Keratinocyte (primary cell): ENCODE data around the gene HMGXB3. TPM values are rescaled to one million over a fixed set of nuclear protein-coding genes. Genes with fewer than 3 reads are reported as not detected.

Source experiments
- DNase-seq: peaks from one replicate; pipeline ENCODE4 v3.0.0-alpha.2; 2011; ENCODE audit warnings: low read depth, missing footprints, low spot score
- FAIRE-seq: peaks from 2 replicates; lab custom pipeline; 2011; peaks lifted over from hg19 to GRCh38; lab: Jason Lieb, UNC
- H2AFZ ChIP-seq: 2 replicates; pipeline ENCODE4 v1.6.0; 2012; ENCODE audit warnings: low read length, control low read depth, inconsistent platforms; ENCODE audit not compliant: control insufficient read depth
- H3K27ac ChIP-seq: 2 replicates; pipeline ENCODE4 v1.5.1; 2011; ENCODE audit warnings: low read length; ENCODE audit not compliant: control insufficient read depth, insufficient read depth
- H3K27me3 ChIP-seq: 3 replicates; pipeline ENCODE4 v1.6.0; 2011; ENCODE audit warnings: low read length; ENCODE audit not compliant: control insufficient read depth, insufficient read depth; ENCODE audit errors: extremely low read depth
- H3K36me3 ChIP-seq, 2 experiments: 2 replicates in 1 of 2; 3 replicates in 1 of 2; pipeline ENCODE4 v1.5.1; 2011; ENCODE audit warnings: low read length in 2 of 2, mild to moderate bottlenecking in 1 of 2; ENCODE audit not compliant: control insufficient read depth in 2 of 2, insufficient read depth in 2 of 2; ENCODE audit errors: extremely low read depth in 1 of 2
- H3K4me1 ChIP-seq: 3 replicates; pipeline ENCODE4 v1.5.1; 2011; ENCODE audit warnings: low read length; ENCODE audit not compliant: control insufficient read depth, insufficient read depth; ENCODE audit errors: extremely low read depth
- H3K4me2 ChIP-seq: 3 replicates; pipeline ENCODE4 v1.6.0; 2011; ENCODE audit warnings: low read depth, low read length; ENCODE audit not compliant: control insufficient read depth, insufficient read depth; ENCODE audit errors: extremely low read depth
- H3K4me3 ChIP-seq, 3 experiments: fragments of 200-600 bp in 1 of 3; sonication (generic) in 1 of 3; 2 replicates in 2 of 3; 3 replicates in 1 of 3; pipeline ENCODE4 v1.5.1; 2011 to 2016; ENCODE audit warnings: low read length in 3 of 3, mild to moderate bottlenecking in 3 of 3, control low read depth in 2 of 3, inconsistent platforms in 1 of 3, low read depth in 1 of 3, mixed read lengths in 1 of 3, mixed run types in 1 of 3, moderate library complexity in 1 of 3; ENCODE audit not compliant: control insufficient read depth in 2 of 3, insufficient read depth in 2 of 3; ENCODE audit errors: extremely low read depth in 1 of 3
- H3K79me2 ChIP-seq: 2 replicates; pipeline ENCODE4 v1.6.0; 2012; ENCODE audit warnings: low read length; ENCODE audit not compliant: control insufficient read depth, insufficient read depth
- H3K9ac ChIP-seq: 3 replicates; pipeline ENCODE4 v1.6.0; 2011; ENCODE audit warnings: low read length; ENCODE audit not compliant: control insufficient read depth, insufficient read depth; ENCODE audit errors: extremely low read depth
- H3K9me1 ChIP-seq: 3 replicates; pipeline ENCODE4 v1.6.0; 2011; ENCODE audit warnings: low read length; ENCODE audit not compliant: control insufficient read depth, insufficient read depth; ENCODE audit errors: extremely low read depth
- H3K9me3 ChIP-seq: 2 replicates; pipeline ENCODE4 v1.5.1; 2012; ENCODE audit warnings: low read depth, low read length; ENCODE audit not compliant: control insufficient read depth
- H4K20me1 ChIP-seq: 3 replicates; pipeline ENCODE4 v1.6.0; 2011; ENCODE audit warnings: low read length; ENCODE audit not compliant: control insufficient read depth, insufficient read depth; ENCODE audit errors: extremely low read depth
- EZH2 ChIP-seq: IDR thresholded peaks from one replicate; pipeline ENCODE4 v1.6.1; 2012; ENCODE audit warnings: inconsistent platforms, mild to moderate bottlenecking, low read length, moderate library complexity
- dilution Hi-C: fragments of 300-500 bp; cut with MboI; formaldehyde crosslinking; loops from one replicate; pipeline ENCODE4 v1.7.0; 2020; ENCODE audit warnings: low sequenced_read_pairs; ENCODE audit not compliant: extremely low pct_ligation_motif_present
- polyA plus RNA-seq, 5 experiments: library from polyadenylated mRNA; depleted of rRNA in 3 of 5; stranded (reverse) in 3 of 5; stranded (forward) in 1 of 5; unstranded in 1 of 5; fragments of >200 nt; gene quantifications; 1 replicate in 1 of 5; 2 replicates in 3 of 5; 3 replicates in 1 of 5; pipeline versions ENCODE4 v1.2.1 to v1.2.3, GENCODE V29; 2011 to 2012; ENCODE audit warnings: missing spikeins in 2 of 5, low read depth in 1 of 5, low replicate concordance in 1 of 5
- TF ChIP-seq, protein P1 (sequence below), 3 experiments: IDR thresholded peaks in 1 of 3; conservative IDR thresholded peaks in 1 of 3; optimal IDR thresholded peaks in 1 of 3; 2 replicates in 2 of 3; 3 replicates in 1 of 3; pipeline versions ENCODE3 to v1.5.1; 2011; ENCODE audit warnings: low read length in 3 of 3, mild to moderate bottlenecking in 3 of 3, moderate library complexity in 2 of 3, control low read depth in 1 of 3, inconsistent platforms in 1 of 3; ENCODE audit not compliant: insufficient read depth in 2 of 3; ENCODE audit errors: extremely low read depth in 1 of 3

Gene HMGXB3
- polyA plus RNA-seq, 1 donor (not counting 4 experiments of a cell fraction or from before 2014, with no cell fraction given): 39.4 TPM

DNA sequence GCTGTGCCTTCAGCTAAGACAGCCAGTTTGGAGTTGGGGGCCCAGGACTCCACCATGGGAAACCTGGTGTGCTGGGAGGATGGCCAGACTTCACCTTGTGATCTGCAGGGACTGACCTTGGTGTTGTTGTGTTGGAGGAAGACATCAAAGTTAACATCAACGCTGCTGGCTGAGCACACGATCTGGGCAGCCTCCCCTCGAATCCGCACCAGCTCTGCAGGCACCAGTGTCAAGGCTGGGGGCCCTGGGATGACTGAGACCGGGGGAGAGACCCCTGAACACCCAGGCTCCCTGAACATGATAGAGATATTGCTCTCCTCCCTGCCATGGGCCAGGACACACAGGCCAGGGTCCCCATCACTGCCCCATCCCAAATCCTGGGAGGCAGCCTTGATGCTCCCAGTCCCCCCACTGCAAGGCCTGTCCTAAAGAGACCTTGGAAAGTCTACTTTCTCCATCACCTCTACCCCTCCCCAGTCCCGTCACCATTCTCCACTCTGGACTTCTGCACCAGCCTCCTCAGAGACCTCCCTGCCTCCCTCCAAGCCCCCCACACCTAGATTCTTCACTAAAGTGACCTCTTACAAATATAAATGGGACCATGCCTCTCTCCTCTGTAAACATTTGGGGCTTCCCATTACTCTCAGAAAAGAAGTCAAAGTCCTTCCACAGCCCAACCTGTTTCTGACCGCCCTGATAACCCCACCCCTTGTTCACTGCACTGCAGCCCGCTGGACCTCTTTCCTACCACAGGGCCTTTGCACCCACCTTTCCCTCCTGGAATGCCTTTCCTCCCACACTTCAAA lies 77.7 kb downstream of the HMGXB3 start:
- Histone ChIP-seq H3K79me2 (no peaks in the 10 kb centered on the region), H3K36me3 (no peaks in the 10 kb centered on the region), H3K27ac (no peak overlapping the region), H3K27me3 (peaks cover 34% of the 10 kb centered on the region), H3K4me3 (no peak overlapping the region), H3K9ac (no peak overlapping the region), H3K4me2 (no peak overlapping the region), H4K20me1 (no peaks in the 10 kb centered on the region), H3K9me3 (no peaks in the 10 kb centered on the region), H3K4me1 (no peaks in the 10 kb centered on the region), H3K9me1 (no peaks in the 10 kb centered on the region), H2AFZ (no peak overlapping the region)
- TF ChIP-seq, protein P1, sequence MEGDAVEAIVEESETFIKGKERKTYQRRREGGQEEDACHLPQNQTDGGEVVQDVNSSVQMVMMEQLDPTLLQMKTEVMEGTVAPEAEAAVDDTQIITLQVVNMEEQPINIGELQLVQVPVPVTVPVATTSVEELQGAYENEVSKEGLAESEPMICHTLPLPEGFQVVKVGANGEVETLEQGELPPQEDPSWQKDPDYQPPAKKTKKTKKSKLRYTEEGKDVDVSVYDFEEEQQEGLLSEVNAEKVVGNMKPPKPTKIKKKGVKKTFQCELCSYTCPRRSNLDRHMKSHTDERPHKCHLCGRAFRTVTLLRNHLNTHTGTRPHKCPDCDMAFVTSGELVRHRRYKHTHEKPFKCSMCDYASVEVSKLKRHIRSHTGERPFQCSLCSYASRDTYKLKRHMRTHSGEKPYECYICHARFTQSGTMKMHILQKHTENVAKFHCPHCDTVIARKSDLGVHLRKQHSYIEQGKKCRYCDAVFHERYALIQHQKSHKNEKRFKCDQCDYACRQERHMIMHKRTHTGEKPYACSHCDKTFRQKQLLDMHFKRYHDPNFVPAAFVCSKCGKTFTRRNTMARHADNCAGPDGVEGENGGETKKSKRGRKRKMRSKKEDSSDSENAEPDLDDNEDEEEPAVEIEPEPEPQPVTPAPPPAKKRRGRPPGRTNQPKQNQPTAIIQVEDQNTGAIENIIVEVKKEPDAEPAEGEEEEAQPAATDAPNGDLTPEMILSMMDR (optimal IDR thresholded peaks at IDR 0.05 in 1 of 3, IDR thresholded peaks at IDR 0.05 in 1 of 3, conservative IDR thresholded peaks at IDR 0.05 in 1 of 3; ENCODE audit: extremely low read depth in 1 of 3, insufficient read depth in 2 of 3, low read length in 3 of 3): no peak
- no peak for TF ChIP-seq EZH2
- dilution Hi-C loops: no loop called here
- FAIRE-seq (no peak), DNase-seq (no peak)

DNA sequence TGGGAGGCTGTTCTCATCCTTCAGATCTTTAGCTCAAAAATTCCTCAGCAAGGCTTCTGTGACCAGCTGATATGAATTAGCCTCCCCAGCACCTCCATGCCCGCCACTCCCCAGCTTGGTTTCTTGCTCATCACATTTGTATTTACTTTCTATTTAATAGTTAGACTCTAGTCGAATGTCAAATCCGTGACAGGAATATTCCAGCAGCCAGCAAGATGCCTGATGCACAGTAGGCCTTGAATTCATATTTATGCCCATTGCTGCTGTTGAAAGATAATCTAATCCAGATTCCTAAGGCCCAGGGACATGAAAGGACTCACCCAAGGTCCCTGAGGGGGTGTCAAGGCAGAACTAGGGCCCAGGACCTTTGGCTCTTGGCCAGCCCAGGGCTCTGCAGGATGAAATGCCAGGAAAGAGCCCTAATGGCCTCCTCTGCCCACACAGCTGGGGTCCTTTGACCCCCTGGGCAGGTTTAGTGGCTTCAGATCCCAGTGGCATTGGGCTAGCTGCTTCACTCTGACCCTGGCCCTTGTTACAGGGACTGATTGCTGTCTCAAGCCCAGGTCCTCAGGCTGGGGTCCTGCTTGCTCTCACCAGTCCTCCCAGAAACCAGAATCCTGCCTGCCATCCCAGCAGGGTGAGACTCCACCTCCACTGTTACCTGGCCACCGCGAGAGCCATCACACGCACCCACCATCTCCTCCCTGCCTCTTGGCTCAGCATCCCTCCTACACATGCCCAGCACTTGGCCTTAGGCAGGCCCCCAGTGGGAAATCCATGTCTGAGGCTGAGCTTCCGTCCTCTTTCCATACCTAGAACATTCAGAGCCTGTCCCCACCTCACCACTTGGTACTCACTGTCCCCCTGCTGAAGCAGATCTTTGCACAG lies 78.5 kb downstream of the HMGXB3 start:
- Histone ChIP-seq H3K4me1 (no peaks in the 10 kb centered on the region), H2AFZ (no peak overlapping the region), H3K4me3 (no peak overlapping the region), H3K4me2 (no peak overlapping the region), H4K20me1 (no peaks in the 10 kb centered on the region), H3K27ac (no peak overlapping the region), H3K9me1 (no peaks in the 10 kb centered on the region), H3K36me3 (no peaks in the 10 kb centered on the region), H3K27me3 (peaks cover 34% of the 10 kb centered on the region), H3K9me3 (no peaks in the 10 kb centered on the region), H3K79me2 (no peaks in the 10 kb centered on the region), H3K9ac (no peak overlapping the region)
- no peak for FAIRE-seq
- DNase-seq: no peak
- dilution Hi-C loops: no loop called here
- TF ChIP-seq, protein P1 (optimal IDR thresholded peaks at IDR 0.05 in 1 of 3, IDR thresholded peaks at IDR 0.05 in 1 of 3, conservative IDR thresholded peaks at IDR 0.05 in 1 of 3; ENCODE audit: extremely low read depth in 1 of 3, insufficient read depth in 2 of 3, low read length in 3 of 3): no peak
- TF ChIP-seq EZH2: no peak
